ENCODE results near the gene NRIP1. TPM values are rescaled to one million over a fixed set of nuclear protein-coding genes. Genes with fewer than 3 reads are reported as not detected.

Gene NRIP1
- total RNA-seq, 2 donors from 2014 or later, result 29.9 to 35.9 TPM

- no peaks in the 10 kb centered on the region for H3K27me3 Mint-ChIP-seq (ENCODE audit: insufficient read depth)
- peaks cover 33% of the 10 kb centered on the region for H3K36me3 Mint-ChIP-seq (ENCODE audit: low read depth)
- TF ChIP-seq CTCF (conservative IDR thresholded peaks at IDR 0.05), result no peak
- no peak for DNase-seq
- H3K4me3 Mint-ChIP-seq, result no peak overlapping the region
- Histone ChIP-seq H3K9me3 (ENCODE audit: control insufficient read depth, low read length) (no peaks in the 10 kb centered on the region), H3K27ac (ENCODE audit: low read depth, low read length) (no peak overlapping the region), H3K4me3 (ENCODE audit: low read length) (no peak overlapping the region), H3K4me1 (ENCODE audit: control insufficient read depth, insufficient read depth, low read length) (peaks cover 5% of the 10 kb centered on the region), H3K27me3 (ENCODE audit: control insufficient read depth, insufficient read depth, low read length, poor library complexity, severe bottlenecking) (no peaks in the 10 kb centered on the region), H3K36me3 (ENCODE audit: control insufficient read depth, insufficient read depth, low read length) (peaks cover 16% of the 10 kb centered on the region), H3K9ac (ENCODE audit: extremely low read depth, low read length, poor library complexity, severe bottlenecking) (no peak overlapping the region)
- H3K27ac Mint-ChIP-seq, result no peak overlapping the region
- no peaks in the 10 kb centered on the region for H3K9me3 Mint-ChIP-seq
- WGBS, 2 experiments (ENCODE audit: insufficient coverage in 1 of 2, insufficient read length in 1 of 2), result 84% methylated on average over 2 of the region's 2 CpGs; no CpG with 5 or more reads in 1 of the 2 experiments
- peaks cover 24% of the 10 kb centered on the region for H3K4me1 Mint-ChIP-seq
Observed at GRCh38 chr21:14995226-14995625, 69.6 kb downstream of the NRIP1 start.

GRCh38 chr21:14993115-14993514 lies 71.7 kb downstream of the NRIP1 start:
- WGBS, 2 experiments (ENCODE audit: insufficient coverage in 1 of 2, insufficient read length in 1 of 2), result 89 to 100% methylated on average over 1 to 2 of the region's 2 CpGs
- DNase-seq, result no peak
- no peak for TF ChIP-seq CTCF (conservative IDR thresholded peaks at IDR 0.05)
- Histone ChIP-seq H3K27ac (ENCODE audit: low read depth, low read length) (no peak overlapping the region), H3K27me3 (ENCODE audit: control insufficient read depth, insufficient read depth, low read length, poor library complexity, severe bottlenecking) (no peaks in the 10 kb centered on the region), H3K4me3 (ENCODE audit: low read length) (no peak overlapping the region), H3K36me3 (ENCODE audit: control insufficient read depth, insufficient read depth, low read length) (peaks cover 25% of the 10 kb centered on the region), H3K9me3 (ENCODE audit: control insufficient read depth, low read length) (no peaks in the 10 kb centered on the region), H3K4me1 (ENCODE audit: control insufficient read depth, insufficient read depth, low read length) (peaks cover 10% of the 10 kb centered on the region), H3K9ac (ENCODE audit: extremely low read depth, low read length, poor library complexity, severe bottlenecking) (no peak overlapping the region)
- Mint-ChIP-seq H3K27me3 (ENCODE audit: insufficient read depth) (no peaks in the 10 kb centered on the region), H3K27ac (no peak overlapping the region), H3K4me1 (peaks cover 39% of the 10 kb centered on the region), H3K4me3 (no peak overlapping the region), H3K9me3 (no peaks in the 10 kb centered on the region), H3K36me3 (ENCODE audit: low read depth) (peaks cover 39% of the 10 kb centered on the region)

- no peak overlapping the region for H3K27ac ChIP-seq (ENCODE audit: low read depth, low read length)
- Mint-ChIP-seq H3K9me3 (no peaks in the 10 kb centered on the region), H3K27ac (no peak overlapping the region), H3K27me3 (ENCODE audit: insufficient read depth) (no peaks in the 10 kb centered on the region), H3K4me1 (peaks cover 47% of the 10 kb centered on the region), H3K36me3 (ENCODE audit: low read depth) (peaks cover 39% of the 10 kb centered on the region), H3K4me3 (no peak overlapping the region)
- peaks cover 10% of the 10 kb centered on the region for H3K4me1 ChIP-seq (ENCODE audit: control insufficient read depth, insufficient read depth, low read length)
- no peak for DNase-seq
- WGBS, 2 experiments (ENCODE audit: insufficient coverage in 1 of 2, insufficient read length in 1 of 2), result 95 to 100% methylated on average over 2 to 8 of the region's 8 CpGs
- no peaks in the 10 kb centered on the region for H3K9me3 ChIP-seq (ENCODE audit: control insufficient read depth, low read length)
- peaks cover 25% of the 10 kb centered on the region for H3K36me3 ChIP-seq (ENCODE audit: control insufficient read depth, insufficient read depth, low read length)
- H3K27me3 ChIP-seq (ENCODE audit: control insufficient read depth, insufficient read depth, low read length, poor library complexity, severe bottlenecking), result no peaks in the 10 kb centered on the region
- no peak overlapping the region for H3K4me3 ChIP-seq (ENCODE audit: low read length)
- TF ChIP-seq CTCF (conservative IDR thresholded peaks at IDR 0.05), result no peak
- H3K9ac ChIP-seq (ENCODE audit: extremely low read depth, low read length, poor library complexity, severe bottlenecking), result no peak overlapping the region
Observed at GRCh38 chr21:14991957-14992356, 72.8 kb downstream of the NRIP1 start.
